AG09309 (cell line): Measurements from ENCODE around the gene MIPEP.
"Not testable (repeated sequence)": the region's sequence is repeated elsewhere in the genome, so short reads cannot be mapped to it uniquely, and the experiment has no call there.

Experiments
- DNase-seq: peaks from one replicate; pipeline ENCODE4 v3.0.0-alpha.2; 2010; ENCODE audit warnings: low read depth
- H3K4me3 ChIP-seq: 2 replicates; pipeline ENCODE4 v1.5.1; 2011; ENCODE audit warnings: mild to moderate bottlenecking, low read depth, low read length, moderate library complexity; ENCODE audit not compliant: control insufficient read depth
- TF ChIP-seq, protein P1 (sequence below): IDR thresholded peaks from 2 replicates; pipeline ENCODE4 v1.5.1; 2011; ENCODE audit warnings: mild to moderate bottlenecking, low read depth, low read length, inconsistent platforms; ENCODE audit not compliant: insufficient read depth, control insufficient read depth; ENCODE audit errors: missing control alignments

The MIPEP gene

GRCh38 chr13:23902975-23903905, 14.0 kb upstream of the MIPEP start:
- TF ChIP-seq, protein P1, sequence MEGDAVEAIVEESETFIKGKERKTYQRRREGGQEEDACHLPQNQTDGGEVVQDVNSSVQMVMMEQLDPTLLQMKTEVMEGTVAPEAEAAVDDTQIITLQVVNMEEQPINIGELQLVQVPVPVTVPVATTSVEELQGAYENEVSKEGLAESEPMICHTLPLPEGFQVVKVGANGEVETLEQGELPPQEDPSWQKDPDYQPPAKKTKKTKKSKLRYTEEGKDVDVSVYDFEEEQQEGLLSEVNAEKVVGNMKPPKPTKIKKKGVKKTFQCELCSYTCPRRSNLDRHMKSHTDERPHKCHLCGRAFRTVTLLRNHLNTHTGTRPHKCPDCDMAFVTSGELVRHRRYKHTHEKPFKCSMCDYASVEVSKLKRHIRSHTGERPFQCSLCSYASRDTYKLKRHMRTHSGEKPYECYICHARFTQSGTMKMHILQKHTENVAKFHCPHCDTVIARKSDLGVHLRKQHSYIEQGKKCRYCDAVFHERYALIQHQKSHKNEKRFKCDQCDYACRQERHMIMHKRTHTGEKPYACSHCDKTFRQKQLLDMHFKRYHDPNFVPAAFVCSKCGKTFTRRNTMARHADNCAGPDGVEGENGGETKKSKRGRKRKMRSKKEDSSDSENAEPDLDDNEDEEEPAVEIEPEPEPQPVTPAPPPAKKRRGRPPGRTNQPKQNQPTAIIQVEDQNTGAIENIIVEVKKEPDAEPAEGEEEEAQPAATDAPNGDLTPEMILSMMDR, result no peak
- H3K4me3 ChIP-seq, result peak overlapping the region; percentile 28
- DNase-seq, result no peak

GRCh38 chr13:23901365-23901764, 12.2 kb upstream of the MIPEP start:
- no peak overlapping the region for H3K4me3 ChIP-seq
- TF ChIP-seq, protein P1, result no peak
- DNase-seq, result no peak

- H3K4me3 ChIP-seq, result no peak overlapping the region
- DNase-seq, result peak; percentile 11
- TF ChIP-seq, protein P1, result peak; percentile 55
Measured at GRCh38 chr13:23899555-23899954, 10.4 kb upstream of the MIPEP start.

DNA sequence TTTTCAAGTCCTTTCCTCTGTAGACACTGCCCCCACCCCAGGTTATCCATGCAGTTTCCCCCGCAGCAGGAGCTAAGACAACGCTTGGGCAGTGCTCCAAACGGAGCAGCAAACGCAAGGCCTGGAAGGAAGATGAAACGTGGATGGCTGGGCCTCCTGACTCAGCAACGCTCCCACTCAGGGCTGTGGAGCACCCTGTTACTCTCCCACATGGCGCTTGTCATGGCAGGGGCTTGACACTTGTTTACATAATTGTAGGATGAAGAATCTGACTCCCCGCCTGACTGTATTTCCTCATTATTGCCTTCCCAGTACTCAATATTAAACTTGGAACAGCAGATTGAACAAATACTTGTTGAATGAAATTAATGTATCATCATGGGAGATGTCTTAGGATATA, 8.9 kb upstream of the MIPEP start:
- no peak overlapping the region for H3K4me3 ChIP-seq
- TF ChIP-seq, protein P1, result no peak
- DNase-seq, result no peak

DNA sequence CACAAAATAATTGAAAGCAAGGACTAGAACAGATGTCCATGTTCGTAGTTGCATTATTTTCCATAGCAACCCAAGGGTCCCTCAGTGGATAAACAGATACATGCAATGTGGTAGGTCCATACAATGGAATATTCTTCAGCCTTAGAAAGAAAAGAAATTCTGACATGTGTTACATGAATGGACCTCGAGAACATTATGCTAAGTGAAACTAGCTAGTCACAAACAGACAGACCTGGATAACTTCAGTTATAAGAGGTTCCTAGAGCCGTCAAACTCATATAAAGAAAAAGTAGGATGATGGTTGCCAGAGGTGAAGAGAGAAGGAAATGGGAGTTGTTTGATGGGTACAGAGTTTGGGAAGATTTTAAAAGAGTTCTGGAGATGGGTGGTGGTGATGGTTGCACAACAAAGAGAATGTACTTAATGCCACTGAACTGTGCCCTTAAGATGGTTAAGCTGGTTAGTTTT, 8.3 kb upstream of the MIPEP start, which contains the start of gene C1QTNF9B:
Gene C1QTNF9B (minus strand): TSS at position 51 of the 468 bp plus-strand sequence.
- not testable (repeated sequence) for DNase-seq, H3K4me3 ChIP-seq

DNA sequence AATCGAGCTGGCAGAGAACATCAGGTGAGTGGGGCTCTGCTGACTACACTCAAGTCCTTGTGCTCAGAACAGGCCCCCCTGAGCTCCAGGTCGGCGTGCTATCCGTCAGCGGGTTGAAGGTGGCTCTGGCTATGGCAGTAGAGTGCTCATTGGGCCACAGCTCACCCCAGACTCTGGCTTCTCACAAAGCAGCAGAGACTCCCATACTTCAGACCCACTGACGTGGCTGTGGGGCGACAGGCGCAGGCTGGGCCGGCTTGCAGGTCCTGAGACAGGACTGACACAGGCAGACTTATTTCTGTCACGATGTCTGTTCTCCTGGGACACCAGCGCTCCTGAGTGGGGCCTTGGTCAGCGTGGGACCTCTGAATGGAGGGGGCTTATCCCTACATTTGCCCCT, 5.5 kb upstream of the MIPEP start:
- not testable (repeated sequence) for H3K4me3 ChIP-seq, DNase-seq

- not testable (repeated sequence) for DNase-seq, H3K4me3 ChIP-seq
Measured at GRCh38 chr13:23893791-23894190, 4.6 kb upstream of the MIPEP start.

- peak overlapping the region; percentile 69 for H3K4me3 ChIP-seq
- TF ChIP-seq, protein P1, result peak; percentile 26
- DNase-seq, result no peak
Measured at GRCh38 chr13:23889615-23890607, 711 bp upstream of the MIPEP start.

GRCh38 chr13:23884361-23884760, 4.8 kb downstream of the MIPEP start:
- DNase-seq, H3K4me3 ChIP-seq: not testable (repeated sequence)
